ENCODE measurements around the gene CDX2. TPM values are rescaled to one million over a fixed set of nuclear protein-coding genes. Genes with fewer than 3 reads are reported as not detected.

CDX2 gene
- total RNA-seq, 4 donors from 2014 or later, result not detected

GRCh38 chr13:27970382-27971235 lies 1.5 kb upstream of the CDX2 start:
- TF ChIP-seq POLR2A (IDR thresholded peaks at IDR 0.05) (no peak), POLR2AphosphoS5 (IDR thresholded peaks at IDR 0.05) (no peak)
- H3K9me3 ChIP-seq, result no peaks in the 10 kb centered on the region
- H3K27ac ChIP-seq, result no peak overlapping the region
- WGBS, result 7% methylated on average over 30 of the region's 53 CpGs
- peak in 1 of 2 donors; percentile 56 for DNase-seq (ENCODE audit: low spot score in 2 of 2)
- H3K27me3 ChIP-seq, result peaks cover 100% of the 10 kb centered on the region
- peaks cover 32% of the 10 kb centered on the region for H3K4me1 ChIP-seq
- H3K36me3 ChIP-seq, result no peaks in the 10 kb centered on the region
- H3K4me3 ChIP-seq, result no peak overlapping the region

GRCh38 chr13:27969866-27970229 lies 733 bp upstream of the CDX2 start:
- DNase-seq (ENCODE audit: low spot score in 2 of 2), result no peak
- 19% methylated on average over 7 of the region's 7 CpGs for WGBS
- Histone ChIP-seq H3K27me3 (peaks cover 100% of the 10 kb centered on the region), H3K27ac (no peak overlapping the region), H3K36me3 (no peaks in the 10 kb centered on the region), H3K4me1 (peaks cover 30% of the 10 kb centered on the region), H3K9me3 (no peaks in the 10 kb centered on the region), H3K4me3 (no peak overlapping the region)
- TF ChIP-seq POLR2A (IDR thresholded peaks at IDR 0.05), result no peak

DNA sequence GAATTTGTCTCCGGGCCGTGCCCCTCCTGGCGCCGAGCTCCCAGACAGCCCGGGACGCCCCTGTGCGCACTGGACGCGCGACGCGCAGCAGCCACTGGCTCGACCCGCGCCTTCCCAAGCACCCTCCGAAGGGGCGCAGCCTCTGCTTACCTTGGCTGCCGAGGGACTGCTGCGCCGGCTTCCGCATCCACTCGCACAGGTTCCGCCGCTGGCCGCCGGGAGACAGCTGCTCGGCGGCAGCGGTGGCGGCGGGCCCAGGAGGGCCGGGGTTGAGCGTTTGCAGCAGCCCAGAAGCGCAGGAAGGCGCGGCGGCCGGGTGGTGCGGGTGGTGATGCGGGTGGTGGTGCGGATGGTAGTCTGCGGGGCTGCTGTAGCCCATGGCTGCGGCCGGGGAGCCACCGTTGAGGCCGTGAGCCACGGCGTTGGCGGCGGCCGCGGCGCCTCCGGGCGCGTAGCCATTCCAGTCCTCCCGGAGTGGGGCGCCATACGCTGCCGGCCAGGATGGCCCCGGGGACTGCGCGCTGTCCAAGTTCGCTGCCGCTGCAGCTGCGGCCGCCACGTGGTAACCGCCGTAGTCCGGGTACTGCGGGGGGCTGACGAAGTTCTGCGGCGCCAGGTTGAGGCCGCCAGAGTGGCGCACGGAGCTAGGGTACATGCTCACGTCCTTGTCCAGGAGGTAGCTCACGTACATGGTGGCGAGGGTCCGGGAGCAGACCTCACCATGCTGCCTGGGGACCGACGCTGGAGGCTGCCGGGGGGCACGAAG lies 616 bp downstream of the CDX2 start:
- no peaks in the 10 kb centered on the region for H3K9me3 ChIP-seq
- no peak overlapping the region for H3K27ac ChIP-seq
- TF ChIP-seq CTCF (IDR thresholded peaks at IDR 0.05), result no peak
- TF ChIP-seq EP300 (IDR thresholded peaks at IDR 0.05), result no peak
- TF ChIP-seq POLR2AphosphoS5 (IDR thresholded peaks at IDR 0.05), result no peak
- no peak for TF ChIP-seq POLR2A (IDR thresholded peaks at IDR 0.05)
- WGBS, result no CpG with 5 or more reads among the region's 86 CpGs
- peak overlapping the region; percentile 26 for H3K4me3 ChIP-seq
- peaks cover 98% of the 10 kb centered on the region for H3K27me3 ChIP-seq
- peaks cover 30% of the 10 kb centered on the region for H3K4me1 ChIP-seq
- no peaks in the 10 kb centered on the region for H3K36me3 ChIP-seq
- peak in 1 of 2 donors; percentile 55 for DNase-seq (ENCODE audit: low spot score in 2 of 2)

GRCh38 chr13:27967736-27968315 lies 1.3 kb downstream of the CDX2 start:
- Histone ChIP-seq H3K9me3 (no peaks in the 10 kb centered on the region), H3K27me3 (peaks cover 98% of the 10 kb centered on the region), H3K4me1 (peaks cover 30% of the 10 kb centered on the region), H3K4me3 (peak overlapping the region; percentile 26), H3K36me3 (no peaks in the 10 kb centered on the region), H3K27ac (no peak overlapping the region)
- DNase-seq (ENCODE audit: low spot score in 2 of 2), result no peak
- WGBS, result 3% methylated on average over 15 of the region's 33 CpGs
- no peak for TF ChIP-seq POLR2AphosphoS5 (IDR thresholded peaks at IDR 0.05)
- TF ChIP-seq EP300 (IDR thresholded peaks at IDR 0.05), result no peak
- no peak for TF ChIP-seq CTCF (IDR thresholded peaks at IDR 0.05)
- TF ChIP-seq POLR2A (IDR thresholded peaks at IDR 0.05), result no peak

GRCh38 chr13:27967203-27967735 lies 1.8 kb downstream of the CDX2 start:
- no peak for TF ChIP-seq POLR2AphosphoS5 (IDR thresholded peaks at IDR 0.05)
- TF ChIP-seq EP300 (IDR thresholded peaks at IDR 0.05), result no peak
- no peak for TF ChIP-seq POLR2A (IDR thresholded peaks at IDR 0.05)
- TF ChIP-seq CTCF (IDR thresholded peaks at IDR 0.05), result no peak
- no peak for DNase-seq (ENCODE audit: low spot score in 2 of 2)
- no peak overlapping the region for H3K27ac ChIP-seq
- no peaks in the 10 kb centered on the region for H3K36me3 ChIP-seq
- H3K4me3 ChIP-seq, result no peak overlapping the region
- WGBS, result 12% methylated on average over 7 of the region's 18 CpGs
- no peaks in the 10 kb centered on the region for H3K9me3 ChIP-seq
- peaks cover 30% of the 10 kb centered on the region for H3K4me1 ChIP-seq
- peaks cover 98% of the 10 kb centered on the region for H3K27me3 ChIP-seq

Measured in suprapubic skin (tissue), 4 donors.